Middle frontal gyrus (tissue), 1 donor: ENCODE data around the gene NOTO.

ENCODE experiments used
- DNase-seq: peaks from one replicate; pipeline ENCODE4 v3.0.0-alpha.2; 2015; ENCODE audit warnings: low spot score; ENCODE audit errors: extremely low spot score

Gene NOTO

GRCh38 chr2:73257021-73257420 is 54.6 kb downstream of the NOTO start:
- DNase-seq = no peak

GRCh38 chr2:73257425-73258125 is 55.2 kb downstream of the NOTO start:
- no peak for DNase-seq

- no peak for DNase-seq
Observed at GRCh38 chr2:73258186-73258912, 56.0 kb downstream of the NOTO start.

GRCh38 chr2:73258913-73259215 is 56.5 kb downstream of the NOTO start:
- DNase-seq = no peak

GRCh38 chr2:73259276-73259675 is 56.9 kb downstream of the NOTO start:
- DNase-seq = no peak

- DNase-seq = no peak
Observed at GRCh38 chr2:73259704-73260337, 57.4 kb downstream of the NOTO start.

GRCh38 chr2:73260338-73260984 is 58.1 kb downstream of the NOTO start:
- no peak for DNase-seq
